ENCODE results near the gene FAM168A.

- TF ChIP-seq CTCF (IDR thresholded peaks at IDR 0.05; ENCODE audit: insufficient read depth, low read length) (no peak), GABPA (IDR thresholded peaks at IDR 0.05; ENCODE audit: low read depth) (no peak), POLR2AphosphoS5 (IDR thresholded peaks at IDR 0.05; ENCODE audit: low read depth) (no peak), SPI1 (IDR thresholded peaks at IDR 0.05; ENCODE audit: borderline replicate concordance, low read depth) (peak; percentile 35; the same call in 1 of the 2 replicates)
Measured at GRCh38 chr11:73623686-73624085, 25.8 kb upstream of the FAM168A start.

Measured in HL-60 (cell line).